Endothelial cell of umbilical vein (primary cell): ENCODE results near the gene ARMH1. TPM values are rescaled to one million over a fixed set of nuclear protein-coding genes. Genes with fewer than 3 reads are reported as not detected.

Experiments used
- BruUV-seq: library from RNA; stranded (reverse); fragments of 400-500 nt; replicated peaks from 2 replicates; lab custom pipeline; 2021; lab: Mats Ljungman, UMichigan
- CTCF ChIA-PET: fragments of 300-600, 350-600 bp; sonication (Branson Sonifier 250); formaldehyde crosslinking; loops from one replicate; lab custom pipeline; 2021; ENCODE audit warnings: antibody characterized with exemption, inconsistent platforms; lab: Charles Lee
- POLR2A ChIA-PET: fragments of 300-600, 350-600 bp; sonication (Branson Sonifier 250); formaldehyde crosslinking; loops from one replicate; lab custom pipeline; 2021; ENCODE audit warnings: antibody characterized with exemption, inconsistent platforms; lab: Charles Lee
- DNase-seq: peaks from one replicate; pipeline ENCODE4 v3.0.0-alpha.2; 2011; ENCODE audit warnings: low read depth, low spot score
- FAIRE-seq: peaks from 2 replicates; lab custom pipeline; 2011; peaks lifted over from hg19 to GRCh38; lab: Jason Lieb, UNC
- H2AFZ ChIP-seq: 2 replicates; pipeline ENCODE4 v1.6.0; 2012; ENCODE audit warnings: low read depth, low read length, control low read depth, inconsistent platforms
- H3K27ac ChIP-seq: 2 replicates; pipeline ENCODE4 v1.5.1; 2011; ENCODE audit warnings: low read depth, mild to moderate bottlenecking, control low read depth, low read length, moderate library complexity; ENCODE audit not compliant: insufficient read depth
- H3K27me3 ChIP-seq, 2 experiments: 2 replicates each; pipeline versions ENCODE4 v1.6.0 to v1.6.1; 2011; ENCODE audit warnings: low read length in 2 of 2, mixed read lengths in 1 of 2; ENCODE audit not compliant: control insufficient read depth in 2 of 2, insufficient read depth in 2 of 2
- H3K36me3 ChIP-seq, 2 experiments: 2 replicates in 1 of 2; 3 replicates in 1 of 2; pipeline ENCODE4 v1.5.1; 2011; ENCODE audit warnings: low read length in 2 of 2, mild to moderate bottlenecking in 1 of 2, moderate library complexity in 1 of 2; ENCODE audit not compliant: control insufficient read depth in 2 of 2, insufficient read depth in 2 of 2; ENCODE audit errors: extremely low read depth in 1 of 2
- H3K4me1 ChIP-seq: 3 replicates; pipeline ENCODE4 v1.5.1; 2011; ENCODE audit warnings: mild to moderate bottlenecking, low read length; ENCODE audit not compliant: control insufficient read depth, insufficient read depth; ENCODE audit errors: extremely low read depth
- H3K4me2 ChIP-seq: 2 replicates; pipeline ENCODE4 v1.6.1; 2011; ENCODE audit warnings: low read length, control low read depth, mixed read lengths; ENCODE audit not compliant: insufficient read depth
- H3K4me3 ChIP-seq, 3 experiments: fragments of 200-600 bp in 1 of 3; sonication (generic), shearing (Covaris generic) in 1 of 3; replicated peaks in 1 of 3; 2 replicates each; pipeline ENCODE4 v1.5.1; 2011 to 2016; ENCODE audit warnings: control low read depth in 3 of 3, low read length in 3 of 3, mild to moderate bottlenecking in 2 of 3, inconsistent platforms in 1 of 3, low read depth in 1 of 3, moderate library complexity in 1 of 3; ENCODE audit not compliant: insufficient read depth in 1 of 3
- H3K79me2 ChIP-seq: 2 replicates; pipeline ENCODE4 v1.6.0; 2012; ENCODE audit warnings: low read length, inconsistent platforms; ENCODE audit not compliant: control insufficient read depth, insufficient read depth
- H3K9ac ChIP-seq: replicated peaks from 2 replicates; pipeline ENCODE3; 2011; ENCODE audit warnings: low read length, control low read depth; ENCODE audit not compliant: insufficient read depth; ENCODE audit errors: extremely low read depth
- H3K9me1 ChIP-seq: replicated peaks from 3 replicates; pipeline ENCODE4 v1.6.0; 2011; ENCODE audit warnings: mild to moderate bottlenecking, low read length; ENCODE audit not compliant: control insufficient read depth, insufficient read depth; ENCODE audit errors: extremely low read depth
- H3K9me3 ChIP-seq: replicated peaks from 2 replicates; pipeline ENCODE4 v1.5.1; 2012; ENCODE audit warnings: low read length, inconsistent platforms; ENCODE audit not compliant: control insufficient read depth, insufficient read depth
- H4K20me1 ChIP-seq: replicated peaks from 2 replicates; pipeline ENCODE3; 2011; ENCODE audit warnings: mild to moderate bottlenecking, low read length; ENCODE audit not compliant: control insufficient read depth, insufficient read depth; ENCODE audit errors: extremely low read depth
- CTCF ChIP-seq, 2 donors: IDR thresholded peaks; 1 replicate in 1 of 2; 2 replicates in 1 of 2; pipeline ENCODE4 v1.5.1; 2011; ENCODE audit warnings: low read length in 2 of 2, mild to moderate bottlenecking in 2 of 2, moderate library complexity in 2 of 2, control low read depth in 1 of 2, inconsistent platforms in 1 of 2, low read depth in 1 of 2; ENCODE audit not compliant: insufficient read depth in 1 of 2; ENCODE audit errors: extremely low read depth in 1 of 2
- EZH2 ChIP-seq: IDR thresholded peaks from 2 replicates; pipeline ENCODE4 v1.6.1; 2012; ENCODE audit warnings: borderline replicate concordance, low read depth, mild to moderate bottlenecking, moderate library complexity, low read length, inconsistent platforms; ENCODE audit not compliant: severe bottlenecking
- FOS ChIP-seq: IDR thresholded peaks from 2 replicates; pipeline ENCODE4 v1.6.1; 2011; ENCODE audit warnings: mild to moderate bottlenecking, low read length, moderate library complexity, borderline replicate concordance; ENCODE audit not compliant: insufficient read depth
- GATA2 ChIP-seq: IDR thresholded peaks from 2 replicates; pipeline ENCODE4 v1.7.0; 2011; ENCODE audit warnings: low read depth, mild to moderate bottlenecking, moderate library complexity, mixed read lengths, low read length; ENCODE audit not compliant: insufficient read length, insufficient read depth
- JUN ChIP-seq: IDR thresholded peaks from 2 replicates; pipeline ENCODE4 v1.6.1; 2011; ENCODE audit warnings: borderline replicate concordance, low read depth; ENCODE audit not compliant: insufficient read length, insufficient read depth
- MAX ChIP-seq: IDR thresholded peaks from 2 replicates; pipeline ENCODE4 v1.6.1; 2011; ENCODE audit not compliant: insufficient read depth, insufficient read length
- MYC ChIP-seq: IDR thresholded peaks from one replicate; pipeline ENCODE4 v1.6.1; 2011; ENCODE audit warnings: mild to moderate bottlenecking, low read depth, low read length
- POLR2A ChIP-seq: IDR thresholded peaks from 2 replicates; pipeline ENCODE4 v1.6.1; 2012; ENCODE audit warnings: low read depth, mild to moderate bottlenecking, control low read depth, low read length
- POLR2AphosphoS5 ChIP-seq: IDR thresholded peaks from 2 replicates; pipeline ENCODE4 v1.6.1; 2012; ENCODE audit warnings: low read depth, mild to moderate bottlenecking, control low read depth, low read length, moderate library complexity; ENCODE audit not compliant: insufficient read depth
- dilution Hi-C: fragments of 300-500 bp; cut with MboI; formaldehyde crosslinking; loops from one replicate; pipeline ENCODE4 v1.15.0; 2019; ENCODE audit warnings: low sequenced_read_pairs; ENCODE audit not compliant: extremely low pct_ligation_motif_present
- intact Hi-C: fragments of 100-400 bp; cut with micrococcal nuclease; formaldehyde crosslinking; loops from one replicate; pipeline ENCODE4 v1.10.0; 2022
- polyA plus RNA-seq, 4 experiments: library from polyadenylated mRNA; depleted of rRNA in 3 of 4; stranded (reverse) in 3 of 4; unstranded in 1 of 4; fragments of >200 nt; gene quantifications; 2 replicates each; pipeline versions ENCODE4 v1.2.1 to v1.2.3, GENCODE V29; 2011 to 2012; ENCODE audit warnings: missing spikeins in 1 of 4
- total RNA-seq: library from RNA; stranded (reverse); gene quantifications from 2 replicates; pipeline ENCODE4 v1.2.3, GENCODE V29; 2021

The ARMH1 gene
- total and polyA plus RNA-seq, 2 donors (not counting 3 experiments of a cell fraction or from before 2014, with no cell fraction given), result 0.17 TPM; not detected in 1

- TF ChIP-seq POLR2A, result no peak
- TF ChIP-seq MYC, result no peak
- TF ChIP-seq JUN, result no peak
- no peak for TF ChIP-seq POLR2AphosphoS5
- TF ChIP-seq CTCF (IDR thresholded peaks at IDR 0.05; ENCODE audit: extremely low read depth in 1 of 2, insufficient read depth in 1 of 2, low read depth in 1 of 2, low read length in 2 of 2), result no peak
- no peak for TF ChIP-seq EZH2
- TF ChIP-seq FOS, result no peak
- TF ChIP-seq MAX, result no peak
- no peak for TF ChIP-seq GATA2
- BruUV-seq, result no TSS peak
- Histone ChIP-seq H3K4me2 (no peak overlapping the region), H3K27ac (no peak overlapping the region), H3K36me3 (no peaks in the 10 kb centered on the region), H2AFZ (no peak overlapping the region), H3K4me3 (no peak overlapping the region), H3K27me3 (no peaks in the 10 kb centered on the region), H3K4me1 (no peaks in the 10 kb centered on the region), H3K9me1 (no peaks in the 10 kb centered on the region), H3K9me3 (no peaks in the 10 kb centered on the region), H3K79me2 (no peaks in the 10 kb centered on the region), H3K9ac (no peak overlapping the region), H4K20me1 (no peaks in the 10 kb centered on the region)
- CTCF ChIA-PET, result interaction anchor here (0.7 to 3.6 kb wide), 2 partner anchors 10 to 62 kb away, joined by 3 to 18 read pairs; no protein-coding TSS in a partner anchor
- DNase-seq, result no peak
- dilution Hi-C loops, result no loop called here
- intact Hi-C loops, result no loop called here
- POLR2A ChIA-PET, result no interaction called here
- FAIRE-seq, result no peak
These were observed 12.5 kb upstream of the ARMH1 start for GRCh38 chr1:44661781-44662682.
